ENCODE data around the gene TRIP12.
"Not testable (repeated sequence)": the region's sequence is repeated elsewhere in the genome, so short reads cannot be mapped to it uniquely, and the experiment has no call there.

TRIP12 gene

GRCh38 chr2:229870903-229871656 lies 50.7 kb downstream of the TRIP12 start:
- no peak for DNase-seq

GRCh38 chr2:229869226-229869625 lies 52.6 kb downstream of the TRIP12 start:
- DNase-seq: no peak

- DNase-seq: no peak
Measured at GRCh38 chr2:229868794-229869193, 53.0 kb downstream of the TRIP12 start.

- no peak for DNase-seq
Measured at GRCh38 chr2:229865033-229865432, 56.8 kb downstream of the TRIP12 start.

GRCh38 chr2:229861431-229861830 lies 60.4 kb downstream of the TRIP12 start:
- no peak for DNase-seq

- DNase-seq: no peak
Measured at GRCh38 chr2:229860334-229860733, 61.5 kb downstream of the TRIP12 start.

- no peak for DNase-seq
Measured at GRCh38 chr2:229858351-229858750, 63.5 kb downstream of the TRIP12 start.

- no peak for DNase-seq
Measured at GRCh38 chr2:229857634-229858033, 64.2 kb downstream of the TRIP12 start.

- no peak for DNase-seq
Measured at GRCh38 chr2:229856413-229856812, 65.4 kb downstream of the TRIP12 start.

GRCh38 chr2:229855116-229855515 lies 66.7 kb downstream of the TRIP12 start:
- no peak for DNase-seq

GRCh38 chr2:229852565-229852964 lies 69.2 kb downstream of the TRIP12 start:
- no peak for DNase-seq

GRCh38 chr2:229851870-229852269 lies 69.9 kb downstream of the TRIP12 start:
- no peak for DNase-seq

- not testable (repeated sequence) for DNase-seq
Measured at GRCh38 chr2:229850355-229851275, 71.2 kb downstream of the TRIP12 start.

- DNase-seq: no peak
Measured at GRCh38 chr2:229849073-229849472, 72.7 kb downstream of the TRIP12 start.

- DNase-seq: no peak
Measured at GRCh38 chr2:229843613-229844012, 78.2 kb downstream of the TRIP12 start.

GRCh38 chr2:229838729-229839128 lies 83.1 kb downstream of the TRIP12 start:
- no peak for DNase-seq

GRCh38 chr2:229836847-229837246 lies 85.0 kb downstream of the TRIP12 start:
- DNase-seq: no peak

GRCh38 chr2:229835596-229836283 lies 86.1 kb downstream of the TRIP12 start:
- DNase-seq: no peak

GRCh38 chr2:229834368-229834767 lies 87.4 kb downstream of the TRIP12 start:
- DNase-seq: not testable (repeated sequence)

- no peak for DNase-seq
Measured at GRCh38 chr2:229832510-229832898, 89.3 kb downstream of the TRIP12 start.

GRCh38 chr2:229831805-229832509 lies 89.9 kb downstream of the TRIP12 start:
- no peak for DNase-seq

- DNase-seq: no peak
Measured at GRCh38 chr2:229825476-229825875, 96.3 kb downstream of the TRIP12 start.

GRCh38 chr2:229821316-229821715 lies 100.5 kb downstream of the TRIP12 start:
- DNase-seq: no peak

Measured in NCI-H187 treated with DMSO at 0.1 percent for 48 hours (cell line).